Neural cell (in vitro differentiated cells): ENCODE results near the gene ME3. TPM values are rescaled to one million over a fixed set of nuclear protein-coding genes. Genes with fewer than 3 reads are reported as not detected.

Experiments used
- H2AFZ ChIP-seq: fragments of 200-600, 300-800 bp; sonication (generic), shearing (Covaris generic); 2 replicates; pipeline ENCODE4 v1.6.0; 2014; ENCODE audit warnings: low read depth, mild to moderate bottlenecking, antibody characterized with exemption, low read length, moderate library complexity
- H3F3A ChIP-seq: fragments of 200-600 bp; shearing (Covaris generic); 2 replicates; pipeline ENCODE4 v1.6.1; 2016; ENCODE audit warnings: mild to moderate bottlenecking, moderate library complexity, mixed read lengths, antibody characterized with exemption, low read length; ENCODE audit not compliant: insufficient read depth, poor library complexity, severe bottlenecking
- H3K27ac ChIP-seq: fragments of 200-600, 300-800 bp; sonication (generic), shearing (Covaris generic); 2 replicates; pipeline ENCODE4 v1.5.1; 2014; ENCODE audit warnings: mild to moderate bottlenecking, low read length, moderate library complexity
- H3K27me3 ChIP-seq: fragments of 300-800, 200-600 bp; sonication (generic), shearing (Covaris generic); 2 replicates; pipeline ENCODE4 v1.6.0; 2014; ENCODE audit warnings: mild to moderate bottlenecking, low read depth, low read length, moderate library complexity; ENCODE audit not compliant: insufficient read depth
- H3K36me3 ChIP-seq: fragments of 300-800, 200-600 bp; sonication (generic), shearing (Covaris generic); 2 replicates; pipeline ENCODE4 v1.5.1; 2014; ENCODE audit warnings: mild to moderate bottlenecking, antibody characterized with exemption, low read length, moderate library complexity; ENCODE audit not compliant: insufficient read depth
- H3K4me2 ChIP-seq: fragments of 300-800, 200-600 bp; sonication (generic), shearing (Covaris generic); 2 replicates; pipeline ENCODE4 v1.6.0; 2014; ENCODE audit warnings: mild to moderate bottlenecking, low read length
- H3K4me3 ChIP-seq: fragments of 300-800, 200-600 bp; sonication (generic), shearing (Covaris generic); 2 replicates; pipeline ENCODE4 v1.5.1; 2014; ENCODE audit warnings: mild to moderate bottlenecking, low read length, moderate library complexity
- H3K79me2 ChIP-seq: fragments of 200-600 bp; shearing (Covaris generic); replicated peaks from 2 replicates; pipeline ENCODE4 v1.6.0; 2014; ENCODE audit warnings: mild to moderate bottlenecking, low read length, moderate library complexity; ENCODE audit not compliant: insufficient read depth
- H3K9ac ChIP-seq: fragments of 300-800, 200-600 bp; sonication (generic), shearing (Covaris generic); 2 replicates; pipeline ENCODE4 v1.6.1; 2016; ENCODE audit warnings: mild to moderate bottlenecking, low read length, mixed read lengths
- H3K9me2 ChIP-seq: fragments of 200-600 bp; shearing (Covaris generic); 2 replicates; pipeline ENCODE4 v1.6.1; 2016; ENCODE audit warnings: mild to moderate bottlenecking, low read length, mixed read lengths; ENCODE audit not compliant: insufficient read depth
- H3K9me3 ChIP-seq: fragments of 200-600, 300-800 bp; sonication (generic), shearing (Covaris generic); 2 replicates; pipeline ENCODE4 v1.6.1; 2016; ENCODE audit warnings: mild to moderate bottlenecking, mixed run types, low read length, moderate library complexity, mixed read lengths
- H4K20me1 ChIP-seq: fragments of 200-600 bp; shearing (Covaris generic); 2 replicates; pipeline ENCODE4 v1.6.1; 2016; ENCODE audit warnings: mild to moderate bottlenecking, mixed run types; ENCODE audit not compliant: insufficient read depth
- CTCF ChIP-seq: fragments of 450-650 bp; IDR thresholded peaks from 2 replicates; pipeline ENCODE4 v1.5.1; 2014; ENCODE audit warnings: antibody characterized with exemption, mild to moderate bottlenecking, moderate library complexity; ENCODE audit not compliant: poor library complexity, severe bottlenecking
- EP300 ChIP-seq: fragments of 450-650 bp; conservative IDR thresholded peaks from 2 replicates; pipeline ENCODE4 v1.6.1; 2014; ENCODE audit warnings: antibody characterized with exemption, mild to moderate bottlenecking, moderate library complexity; ENCODE audit not compliant: poor library complexity, severe bottlenecking
- EZH2 ChIP-seq: fragments of 200-600, 300-800 bp; shearing (Covaris generic), sonication (generic); IDR thresholded peaks from 2 replicates; pipeline ENCODE4 v1.6.1; 2014; ENCODE audit warnings: antibody characterized with exemption, low read length, borderline replicate concordance, mild to moderate bottlenecking; ENCODE audit not compliant: insufficient read depth, poor library complexity, severe bottlenecking
- MXI1 ChIP-seq: fragments of 450-650 bp; conservative IDR thresholded peaks from 2 replicates; pipeline ENCODE4 v1.6.1; 2014; ENCODE audit warnings: antibody characterized with exemption, mild to moderate bottlenecking; ENCODE audit not compliant: poor library complexity, severe bottlenecking
- POLR2AphosphoS5 ChIP-seq: IDR thresholded peaks from 2 replicates; pipeline ENCODE4 v1.6.1; 2012
- RAD21 ChIP-seq: fragments of 450-650 bp; conservative IDR thresholded peaks from 2 replicates; pipeline ENCODE4 v1.6.1; 2014; ENCODE audit warnings: antibody characterized with exemption, mild to moderate bottlenecking, moderate library complexity
- REST ChIP-seq: IDR thresholded peaks from 2 replicates; pipeline ENCODE4 v1.6.1; 2012; ENCODE audit warnings: borderline replicate concordance
- SMC3 ChIP-seq: fragments of 450-650 bp; conservative IDR thresholded peaks from 2 replicates; pipeline ENCODE4 v1.6.1; 2014; ENCODE audit warnings: antibody characterized with exemption, mild to moderate bottlenecking, moderate library complexity; ENCODE audit not compliant: poor library complexity
- TAF1 ChIP-seq: IDR thresholded peaks from 2 replicates; pipeline ENCODE4 v1.6.1; 2012; ENCODE audit warnings: low read depth
- polyA plus RNA-seq: library from polyadenylated mRNA; depleted of rRNA; stranded (reverse); fragments of >200 nt; gene quantifications from 2 replicates; pipeline ENCODE4 v1.2.3, GENCODE V29; 2014

ME3 gene
- polyA plus RNA-seq, 1 donor from 2014 or later = 2.1 TPM

DNA sequence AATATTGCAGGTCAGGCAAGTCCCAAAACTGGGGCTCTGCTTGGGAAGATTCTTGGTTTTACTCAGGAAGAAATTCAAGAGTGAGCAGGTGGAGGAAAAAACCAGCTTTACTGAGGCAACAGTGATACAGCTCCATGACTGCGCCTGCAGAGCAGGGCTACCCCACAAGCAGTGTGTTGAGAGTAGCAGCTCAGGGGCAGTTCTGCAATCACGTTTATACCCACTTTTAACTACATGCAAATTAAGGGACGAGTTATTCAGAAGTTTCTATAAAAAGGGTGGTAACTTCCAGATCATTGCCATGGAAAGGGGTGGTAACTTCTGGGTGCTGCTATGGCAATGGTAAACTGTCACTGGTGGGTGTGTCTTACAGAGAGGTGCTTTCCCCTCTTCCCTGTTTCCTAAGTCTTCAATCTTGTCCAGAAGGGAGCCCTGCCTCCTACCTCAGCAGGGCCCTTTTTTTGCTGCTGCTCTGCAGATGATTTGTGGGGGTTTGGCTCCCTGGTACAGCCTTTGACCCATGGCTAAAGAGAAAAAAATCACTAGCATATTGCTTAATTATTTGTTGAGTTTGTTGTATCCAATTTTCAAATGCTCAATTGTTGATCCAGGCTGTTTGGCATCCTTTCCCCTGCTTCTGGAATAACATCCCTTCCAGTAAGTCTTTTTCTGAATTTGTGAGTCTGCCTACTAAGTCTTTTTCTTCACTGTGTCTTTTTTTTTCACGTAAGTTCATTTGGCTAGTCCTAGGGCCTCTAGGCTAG, 30.0 kb upstream of the ME3 start:
- H3K4me2 ChIP-seq = no peak overlapping the region
- no peaks in the 10 kb centered on the region for H3K79me2 ChIP-seq
- no peaks in the 10 kb centered on the region for H3F3A ChIP-seq
- H3K9ac ChIP-seq = no peak overlapping the region
- H3K36me3 ChIP-seq = no peaks in the 10 kb centered on the region
- TF ChIP-seq SMC3 (no peak), RAD21 (no peak)
- H3K27me3 ChIP-seq = no peaks in the 10 kb centered on the region
- H3K9me2 ChIP-seq = no peaks in the 10 kb centered on the region
- H3K27ac ChIP-seq = no peak overlapping the region
- no peaks in the 10 kb centered on the region for H3K9me3 ChIP-seq
- H3K4me3 ChIP-seq = no peak overlapping the region
- H4K20me1 ChIP-seq = no peaks in the 10 kb centered on the region
- H2AFZ ChIP-seq = no peak overlapping the region

- Histone ChIP-seq H3K36me3 (no peaks in the 10 kb centered on the region), H3F3A (no peaks in the 10 kb centered on the region), H3K27me3 (no peaks in the 10 kb centered on the region), H3K9me2 (no peaks in the 10 kb centered on the region), H2AFZ (no peak overlapping the region), H3K4me2 (no peak overlapping the region), H4K20me1 (no peaks in the 10 kb centered on the region), H3K4me3 (no peak overlapping the region), H3K27ac (no peak overlapping the region), H3K79me2 (no peaks in the 10 kb centered on the region), H3K9ac (no peak overlapping the region), H3K9me3 (no peaks in the 10 kb centered on the region)
- TF ChIP-seq TAF1 (no peak), MXI1 (no peak), EP300 (no peak), SMC3 (no peak), CTCF (no peak), REST (no peak), RAD21 (no peak), POLR2AphosphoS5 (no peak), EZH2 (no peak)
Observed at GRCh38 chr11:86699040-86699791, 26.8 kb upstream of the ME3 start.
